Common myeloid progenitor, CD34-positive (primary cell): ENCODE results near the gene SLC16A1. TPM values are rescaled to one million over a fixed set of nuclear protein-coding genes. Genes with fewer than 3 reads are reported as not detected.
A peak's percentile ranks its signal among the peaks of the same experiment; 100 is the strongest.

Experiments used
- CTCF ChIA-PET: fragments of 350-600 bp; sonication (Branson Sonifier 250); formaldehyde crosslinking; loops from one replicate; lab custom pipeline; 2021; ENCODE audit warnings: antibody characterized with exemption; lab: Charles Lee
- POLR2A ChIA-PET: fragments of 350-600 bp; sonication (Branson Sonifier 250); formaldehyde crosslinking; loops from one replicate; lab custom pipeline; 2021; ENCODE audit warnings: antibody characterized with exemption; lab: Charles Lee
- DNase-seq, 3 donors: peaks; one replicate each; pipeline versions ENCODE4 v3.0.0 to v3.0.0-alpha.2; 2013
- H3K27ac ChIP-seq, 2 experiments: 1 replicate in 1 of 2; 2 replicates in 1 of 2; pipeline ENCODE4 v1.7.0; 2013; ENCODE audit warnings: inconsistent platforms in 2 of 2, low read length in 2 of 2, mild to moderate bottlenecking in 2 of 2, low read depth in 1 of 2, moderate library complexity in 1 of 2; ENCODE audit not compliant: severe bottlenecking in 2 of 2, insufficient read depth in 1 of 2, poor library complexity in 1 of 2
- H3K27me3 ChIP-seq, 5 experiments: replicated peaks in 2 of 5; 1 replicate in 3 of 5; 2 replicates in 2 of 5; pipeline versions ENCODE4 v1.6.1 to v1.7.0; 2013; ENCODE audit warnings: low read length in 4 of 5, mild to moderate bottlenecking in 2 of 5, moderate library complexity in 2 of 5, inconsistent platforms in 1 of 5; ENCODE audit not compliant: insufficient read depth in 5 of 5, control insufficient read depth in 4 of 5
- H3K36me3 ChIP-seq, 4 experiments: 1 replicate in 2 of 4; 2 replicates in 2 of 4; pipeline versions ENCODE4 v1.6.1 to v1.7.0; 2013; ENCODE audit warnings: low read length in 3 of 4, control low read depth in 1 of 4, mild to moderate bottlenecking in 1 of 4; ENCODE audit not compliant: control insufficient read depth in 4 of 4, insufficient read depth in 4 of 4
- H3K4me1 ChIP-seq, 4 experiments: 1 replicate in 3 of 4; 2 replicates in 1 of 4; pipeline versions ENCODE4 v1.6.1 to v1.7.1; 2013; ENCODE audit warnings: low read length in 3 of 4, mild to moderate bottlenecking in 3 of 4, control low read depth in 1 of 4, inconsistent platforms in 1 of 4, moderate library complexity in 1 of 4; ENCODE audit not compliant: control insufficient read depth in 4 of 4, insufficient read depth in 4 of 4; ENCODE audit errors: control extremely low read depth in 1 of 4
- H3K4me3 ChIP-seq, 7 experiments: 1 replicate in 4 of 7; 2 replicates in 3 of 7; pipeline versions ENCODE4 v1.5.1 to v1.7.0; 2013; ENCODE audit warnings: mild to moderate bottlenecking in 7 of 7, low read length in 6 of 7, moderate library complexity in 6 of 7, inconsistent platforms in 2 of 7, low read depth in 2 of 7, control low read depth in 1 of 7; ENCODE audit not compliant: insufficient read depth in 4 of 7, control insufficient read depth in 1 of 7; ENCODE audit errors: extremely low read depth in 1 of 7
- H3K9me3 ChIP-seq, 5 experiments: 1 replicate in 4 of 5; 2 replicates in 1 of 5; pipeline versions ENCODE4 v1.6.1 to v1.7.1; 2013; ENCODE audit warnings: low read length in 4 of 5, mild to moderate bottlenecking in 2 of 5, inconsistent platforms in 1 of 5, low read depth in 1 of 5, moderate library complexity in 1 of 5; ENCODE audit not compliant: control insufficient read depth in 4 of 5, insufficient read depth in 2 of 5; ENCODE audit errors: control extremely low read depth in 1 of 5
- WGBS: methylation state at CpG from one replicate; pipeline ENCODE4 v1.1.5; 2013; ENCODE audit not compliant: insufficient coverage; 5-methylcytosine and 5-hydroxymethylcytosine counted together
- polyA plus RNA-seq: library from polyadenylated mRNA; unstranded; fragments of 120-200 nt; gene quantifications from one replicate; pipeline ENCODE4 v1.2.1, GENCODE V29; 2013

Gene SLC16A1
- polyA plus RNA-seq = 15.9 TPM

GRCh38 chr1:112955773-112956543 is at the start of gene SLC16A1:
SLC16A1 (minus strand) TSS chr1:112956196; CDS start chr1:112929308, 26,888 bp downstream.
- POLR2A ChIA-PET = interaction anchor here (0.5 kb wide), 1 partner anchor 74 kb away, joined by 4 read pairs; no protein-coding TSS in a partner anchor
- 0% methylated on average over 83 of the region's 90 CpGs for WGBS
- H3K4me3 ChIP-seq = peak within 1 kb of the TSS; percentile 69 to 88 (median 82)
- H3K27me3 ChIP-seq = no peaks in the 10 kb centered on the region
- peaks cover 0 to 14% (median 1%) of the 10 kb centered on the region in 4 experiments for H3K36me3 ChIP-seq
- no peaks in the 10 kb centered on the region for H3K9me3 ChIP-seq
- H3K27ac ChIP-seq = peak within 1 kb of the TSS in 1 of 2 experiments; percentile 80
- H3K4me1 ChIP-seq = peaks cover 9 to 38% (median 29%) of the 10 kb centered on the region in 4 experiments
- peak; percentile 88 to 95 (median 92) for DNase-seq
- CTCF ChIA-PET = interaction anchor here (0.6 to 1.3 kb wide), 7 partner anchors 9 to 234 kb away, joined by 3 to 6 read pairs (median 3); partner anchors contain the start of gene LRIG2

GRCh38 chr1:113003751-113004690 is 48.0 kb upstream of the SLC16A1 start:
- Histone ChIP-seq H3K4me3 (no peak overlapping the region), H3K36me3 (peaks cover 0 to 2% (median 0%) of the 10 kb centered on the region in 4 experiments), H3K4me1 (peaks cover 0 to under 1% (median 0%) of the 10 kb centered on the region in 4 experiments), H3K27ac (no peak overlapping the region), H3K27me3 (no peaks in the 10 kb centered on the region), H3K9me3 (no peaks in the 10 kb centered on the region)
- ChIA-PET CTCF (no interaction called here), POLR2A (interaction anchor here (0.6 kb wide), 1 partner anchor 40 kb away, joined by 3 read pairs; no protein-coding TSS in a partner anchor)
- DNase-seq = no peak
- WGBS = 100% methylated on average over 10 of the region's 18 CpGs

- Histone ChIP-seq H3K27me3 (no peaks in the 10 kb centered on the region), H3K4me1 (peaks cover 0 to 7% (median 0%) of the 10 kb centered on the region in 4 experiments), H3K9me3 (no peaks in the 10 kb centered on the region), H3K27ac (no peak overlapping the region), H3K36me3 (peaks cover 0 to 6% (median under 1%) of the 10 kb centered on the region in 4 experiments), H3K4me3 (no peak overlapping the region)
- no peak for DNase-seq
- 100% methylated on average over 2 of the region's 4 CpGs for WGBS
- ChIA-PET POLR2A (no interaction called here), CTCF (no interaction called here)
Measured at GRCh38 chr1:113002297-113002696, 46.3 kb upstream of the SLC16A1 start.

- H3K27ac ChIP-seq = no peak overlapping the region
- H3K9me3 ChIP-seq = no peaks in the 10 kb centered on the region
- peaks cover 0 to 7% (median 0%) of the 10 kb centered on the region in 4 experiments for H3K4me1 ChIP-seq
- no peak overlapping the region for H3K4me3 ChIP-seq
- peaks cover 0 to 6% (median under 1%) of the 10 kb centered on the region in 4 experiments for H3K36me3 ChIP-seq
- ChIA-PET CTCF (interaction anchor here (1.0 kb wide), 1 partner anchor 23 kb away, joined by 3 read pairs; no protein-coding TSS in a partner anchor), POLR2A (no interaction called here)
- 64% methylated on average over 6 of the region's 7 CpGs for WGBS
- H3K27me3 ChIP-seq = no peaks in the 10 kb centered on the region
- peak; percentile 10 to 56 (median 48) for DNase-seq
Measured at GRCh38 chr1:112998592-112999235, 42.7 kb upstream of the SLC16A1 start.

- Histone ChIP-seq H3K4me3 (no peak overlapping the region), H3K27me3 (no peaks in the 10 kb centered on the region), H3K4me1 (peaks cover 0 to 7% (median 0%) of the 10 kb centered on the region in 4 experiments), H3K36me3 (peaks cover 0 to 6% (median under 1%) of the 10 kb centered on the region in 4 experiments), H3K27ac (no peak overlapping the region), H3K9me3 (no peaks in the 10 kb centered on the region)
- WGBS = 100% methylated on average over 1 of the region's 2 CpGs
- no peak for DNase-seq
- CTCF ChIA-PET = interaction anchor here (0.7 kb wide), 1 partner anchor 60 kb away, joined by 3 read pairs; no protein-coding TSS in a partner anchor
- POLR2A ChIA-PET = interaction anchor here (0.5 kb wide), 1 partner anchor 92 kb away, joined by 3 read pairs; no protein-coding TSS in a partner anchor
Measured at GRCh38 chr1:112997781-112998180, 41.8 kb upstream of the SLC16A1 start.

- Histone ChIP-seq H3K36me3 (peaks cover 0 to 6% (median under 1%) of the 10 kb centered on the region in 4 experiments), H3K9me3 (no peaks in the 10 kb centered on the region), H3K4me1 (peaks cover 0 to 7% (median 0%) of the 10 kb centered on the region in 4 experiments), H3K27me3 (no peaks in the 10 kb centered on the region), H3K4me3 (no peak overlapping the region), H3K27ac (no peak overlapping the region)
- DNase-seq = no peak
- ChIA-PET CTCF (no interaction called here), POLR2A (no interaction called here)
- WGBS = no CpG with 5 or more reads among the region's 2 CpGs
Measured at GRCh38 chr1:112995890-112996289, 39.9 kb upstream of the SLC16A1 start.
